ENCODE results near the gene FGF1.

The FGF1 gene

GRCh38 chr5:142696379-142696778 lies 10.5 kb upstream of the FGF1 start:
- no peak for DNase-seq

GRCh38 chr5:142694092-142694856 lies 8.4 kb upstream of the FGF1 start:
- DNase-seq, result no peak

- no peak for DNase-seq
Observed at GRCh38 chr5:142692321-142692894, 6.5 kb upstream of the FGF1 start.

GRCh38 chr5:142690667-142691066 lies 4.8 kb upstream of the FGF1 start:
- no peak for DNase-seq

GRCh38 chr5:142689081-142689480 lies 3.2 kb upstream of the FGF1 start:
- DNase-seq, result peak; percentile 12

GRCh38 chr5:142688281-142688989 lies 2.5 kb upstream of the FGF1 start:
- DNase-seq, result peak; percentile 72

GRCh38 chr5:142686968-142687367 lies 1.1 kb upstream of the FGF1 start:
- no peak for DNase-seq

- DNase-seq, result no peak
Observed at GRCh38 chr5:142686210-142686734, 382 bp upstream of the FGF1 start.

- peak; percentile 38 for DNase-seq
Observed at GRCh38 chr5:142684508-142685041, 1.3 kb downstream of the FGF1 start.

GRCh38 chr5:142683881-142684505 lies 1.9 kb downstream of the FGF1 start:
- no peak for DNase-seq

GRCh38 chr5:142683116-142683515 lies 2.8 kb downstream of the FGF1 start:
- no peak for DNase-seq

- no peak for DNase-seq
Observed at GRCh38 chr5:142680605-142681259, 5.2 kb downstream of the FGF1 start.

GRCh38 chr5:142679744-142680143 lies 6.1 kb downstream of the FGF1 start:
- DNase-seq, result no peak

GRCh38 chr5:142678529-142678928 lies 7.4 kb downstream of the FGF1 start:
- DNase-seq, result no peak

- no peak for DNase-seq
Observed at GRCh38 chr5:142677198-142677597, 8.7 kb downstream of the FGF1 start.

GRCh38 chr5:142676318-142676717 lies 9.6 kb downstream of the FGF1 start:
- no peak for DNase-seq

GRCh38 chr5:142674531-142675469 lies 11.1 kb downstream of the FGF1 start:
- DNase-seq, result no peak

GRCh38 chr5:142671801-142672200 lies 14.1 kb downstream of the FGF1 start:
- no peak for DNase-seq

- DNase-seq, result no peak
Observed at GRCh38 chr5:142671266-142671665, 14.6 kb downstream of the FGF1 start.

GRCh38 chr5:142670804-142671203 lies 15.1 kb downstream of the FGF1 start:
- no peak for DNase-seq

- peak; percentile 49 for DNase-seq
Observed at GRCh38 chr5:142669477-142669876, 16.4 kb downstream of the FGF1 start.

Measured in NCI-H2227 treated with DMSO at 0.1 percent for 48 hours (cell line).